ENCODE results near the gene ADAMTS17. TPM values are rescaled to one million over a fixed set of nuclear protein-coding genes. Genes with fewer than 3 reads are reported as not detected.

ADAMTS17 gene
- total RNA-seq, 1 donor from 2014 or later: 4.8 TPM

- DNase-seq (ENCODE audit: low spot score): no peak
Measured at GRCh38 chr15:100201376-100202280, 140.1 kb downstream of the ADAMTS17 start.

DNA sequence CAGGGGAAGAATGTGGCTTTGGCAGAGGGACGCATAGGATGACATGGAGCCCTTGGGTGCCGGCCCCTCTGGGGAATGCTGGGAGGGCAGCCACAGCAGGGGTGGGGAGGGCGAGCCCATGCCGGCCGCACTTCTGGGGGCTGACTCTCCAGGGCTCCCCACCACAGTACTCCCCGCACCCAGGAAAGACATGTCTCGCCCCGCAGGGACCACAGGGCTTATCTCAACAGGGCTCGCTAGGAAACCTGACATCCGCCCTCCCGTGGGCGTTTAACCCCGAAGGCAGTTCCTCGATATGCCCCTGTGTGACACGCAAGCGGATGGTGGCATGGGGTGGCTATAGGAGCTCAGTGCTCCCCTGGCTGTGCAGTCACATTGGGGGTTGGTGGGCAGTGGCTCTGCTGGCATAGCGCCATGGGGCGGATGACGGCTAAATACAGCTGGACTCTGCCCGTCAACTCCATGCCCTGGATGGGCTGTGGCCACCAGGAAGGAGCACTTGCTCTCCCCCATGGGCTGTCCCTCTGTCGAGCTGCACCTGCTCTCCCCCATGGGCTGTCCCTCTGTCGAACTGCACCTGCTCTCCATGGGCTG, 141.4 kb downstream of the ADAMTS17 start:
- no peak for DNase-seq (ENCODE audit: low spot score)
- Mint-ChIP-seq H3K36me3 (ENCODE audit: low read depth, unreplicated experiment) (peaks cover 8% of the 10 kb centered on the region), H3K9me3 (ENCODE audit: unreplicated experiment) (no peaks in the 10 kb centered on the region), H3K27ac (ENCODE audit: unreplicated experiment) (peak overlapping the region; percentile 84), H3K27me3 (ENCODE audit: unreplicated experiment) (peaks cover 11% of the 10 kb centered on the region), H3K4me3 (ENCODE audit: unreplicated experiment) (no peak overlapping the region), H3K4me1 (ENCODE audit: unreplicated experiment) (peaks cover 47% of the 10 kb centered on the region)
- TF ChIP-seq CTCF (IDR thresholded peaks at IDR 0.05; ENCODE audit: unreplicated experiment): no peak

More at GRCh38 chr15:100201376-100202280, 140.1 kb downstream of the ADAMTS17 start:
- peaks cover 47% of the 10 kb centered on the region for H3K4me1 Mint-ChIP-seq (ENCODE audit: unreplicated experiment)
- H3K36me3 Mint-ChIP-seq (ENCODE audit: low read depth, unreplicated experiment): peaks cover 8% of the 10 kb centered on the region
- no peaks in the 10 kb centered on the region for H3K9me3 Mint-ChIP-seq (ENCODE audit: unreplicated experiment)
- TF ChIP-seq CTCF (IDR thresholded peaks at IDR 0.05; ENCODE audit: unreplicated experiment): no peak
- peak overlapping the region; percentile 84 for H3K27ac Mint-ChIP-seq (ENCODE audit: unreplicated experiment)
- H3K4me3 Mint-ChIP-seq (ENCODE audit: unreplicated experiment): no peak overlapping the region
- H3K27me3 Mint-ChIP-seq (ENCODE audit: unreplicated experiment): peaks cover 10% of the 10 kb centered on the region

- DNase-seq (ENCODE audit: low spot score): no peak
- Mint-ChIP-seq H3K27me3 (ENCODE audit: unreplicated experiment) (peaks cover 11% of the 10 kb centered on the region), H3K36me3 (ENCODE audit: low read depth, unreplicated experiment) (peaks cover 3% of the 10 kb centered on the region), H3K9me3 (ENCODE audit: unreplicated experiment) (no peaks in the 10 kb centered on the region), H3K27ac (ENCODE audit: unreplicated experiment) (peak overlapping the region; percentile 82), H3K4me3 (ENCODE audit: unreplicated experiment) (no peak overlapping the region), H3K4me1 (ENCODE audit: unreplicated experiment) (peaks cover 47% of the 10 kb centered on the region)
- no peak for TF ChIP-seq CTCF (IDR thresholded peaks at IDR 0.05; ENCODE audit: unreplicated experiment)
Measured at GRCh38 chr15:100199711-100200286, 142.0 kb downstream of the ADAMTS17 start.

- Mint-ChIP-seq H3K4me1 (ENCODE audit: unreplicated experiment) (peaks cover 47% of the 10 kb centered on the region), H3K27me3 (ENCODE audit: unreplicated experiment) (peaks cover 11% of the 10 kb centered on the region), H3K9me3 (ENCODE audit: unreplicated experiment) (no peaks in the 10 kb centered on the region), H3K4me3 (ENCODE audit: unreplicated experiment) (no peak overlapping the region), H3K36me3 (ENCODE audit: low read depth, unreplicated experiment) (no peaks in the 10 kb centered on the region), H3K27ac (ENCODE audit: unreplicated experiment) (peak overlapping the region; percentile 82)
- no peak for TF ChIP-seq CTCF (IDR thresholded peaks at IDR 0.05; ENCODE audit: unreplicated experiment)
- DNase-seq (ENCODE audit: low spot score): no peak
Measured at GRCh38 chr15:100198442-100198841, 143.3 kb downstream of the ADAMTS17 start.
